CD4-positive, alpha-beta memory T cell (primary cell): ENCODE data around the gene TBC1D16. TPM values are rescaled to one million over a fixed set of nuclear protein-coding genes. Genes with fewer than 3 reads are reported as not detected.

Source experiments
- CTCF ChIA-PET: fragments of 350-600 bp; sonication (Branson Sonifier 250); formaldehyde crosslinking; loops from one replicate; lab custom pipeline; 2021; ENCODE audit warnings: inconsistent platforms; ENCODE audit not compliant: partially characterized antibody; lab: Charles Lee
- POLR2A ChIA-PET: fragments of 350-600 bp; sonication (Branson Sonifier 250); formaldehyde crosslinking; loops from one replicate; lab custom pipeline; 2021; ENCODE audit not compliant: partially characterized antibody; lab: Charles Lee
- DNase-seq, 5 donors: peaks; one replicate each; pipeline versions ENCODE4 v3.0.0 to v3.0.0-alpha.2; 2020 to 2022; ENCODE audit warnings: mixed read lengths in 1 of 5
- H3K27ac ChIP-seq: one replicate; pipeline ENCODE4 v1.7.0; 2013; ENCODE audit warnings: low read depth, low read length
- H3K27me3 ChIP-seq: 2 replicates; pipeline ENCODE4 v1.7.0; 2013; ENCODE audit warnings: mild to moderate bottlenecking, low read length, moderate library complexity; ENCODE audit not compliant: insufficient read depth
- H3K36me3 ChIP-seq: 2 replicates; pipeline ENCODE4 v1.7.0; 2013; ENCODE audit warnings: mild to moderate bottlenecking, low read length, moderate library complexity; ENCODE audit not compliant: insufficient read depth
- H3K4me1 ChIP-seq: 2 replicates; pipeline ENCODE4 v1.7.0; 2013; ENCODE audit warnings: mild to moderate bottlenecking, low read length, moderate library complexity; ENCODE audit not compliant: insufficient read depth
- H3K4me3 ChIP-seq, 2 donors: one replicate each; pipeline ENCODE4 v1.7.0; 2013; ENCODE audit warnings: low read length in 2 of 2, mild to moderate bottlenecking in 1 of 2
- H3K9me3 ChIP-seq, 2 donors: one replicate each; pipeline ENCODE4 v1.7.0; 2013; ENCODE audit warnings: low read length in 2 of 2, control low read depth in 1 of 2; ENCODE audit not compliant: control insufficient read depth in 1 of 2
- H3K27ac Mint-ChIP-seq, 7 donors: one replicate each; pipeline ENCODE4 v1.8.0; 2020 to 2021; ENCODE audit warnings: mixed read lengths in 7 of 7, mild to moderate bottlenecking in 6 of 7, inconsistent platforms in 3 of 7, moderate library complexity in 3 of 7
- H3K27me3 Mint-ChIP-seq, 2 donors: one replicate each; pipeline ENCODE4 v1.8.0; 2020 to 2021; ENCODE audit warnings: mixed read lengths in 2 of 2
- H3K36me3 Mint-ChIP-seq, 2 donors: one replicate each; pipeline ENCODE4 v1.8.0; 2020 to 2021; ENCODE audit warnings: mixed read lengths in 2 of 2, inconsistent platforms in 1 of 2, mild to moderate bottlenecking in 1 of 2
- H3K4me1 Mint-ChIP-seq, 4 donors: one replicate each; pipeline ENCODE4 v1.8.0; 2020 to 2021; ENCODE audit warnings: mixed read lengths in 4 of 4, mild to moderate bottlenecking in 1 of 4
- H3K4me3 Mint-ChIP-seq, 8 donors: one replicate each; pipeline ENCODE4 v1.8.0; 2020 to 2021; ENCODE audit warnings: mixed read lengths in 8 of 8, mild to moderate bottlenecking in 7 of 8, moderate library complexity in 6 of 8, inconsistent platforms in 3 of 8
- H3K9me3 Mint-ChIP-seq, 8 donors: one replicate each; pipeline ENCODE4 v1.8.0; 2020 to 2021; ENCODE audit warnings: mixed read lengths in 8 of 8, mild to moderate bottlenecking in 5 of 8, inconsistent platforms in 3 of 8, moderate library complexity in 1 of 8
- intact Hi-C: fragments of 100-400 bp; cut with micrococcal nuclease; formaldehyde crosslinking; loops from one replicate; pipeline ENCODE4 v1.15.1; 2023
- polyA plus RNA-seq, 2 donors: library from polyadenylated mRNA; unstranded; fragments of 300-500 nt; fragmentation: Illumina TruSeq; gene quantifications; one replicate each; pipeline ENCODE4 v1.2.3, GENCODE V29; 2021
- total RNA-seq, 2 experiments: library from RNA; stranded (reverse); gene quantifications; one replicate each; pipeline ENCODE4 v1.2.3, GENCODE V29; 2021

The TBC1D16 gene
- total and polyA plus RNA-seq, 4 experiments from 2014 or later: 1.2 to 1.8 (median 1.3) TPM; not detected in 1

- no peaks in the 10 kb centered on the region for H3K9me3 Mint-ChIP-seq
- H3K4me1 Mint-ChIP-seq: no peaks in the 10 kb centered on the region
- H3K36me3 ChIP-seq: no peaks in the 10 kb centered on the region
- CTCF ChIA-PET: no interaction called here
- peaks cover 5 to 8% of the 10 kb centered on the region in 2 donors for H3K27me3 Mint-ChIP-seq
- no peaks in the 10 kb centered on the region for H3K36me3 Mint-ChIP-seq
- H3K27ac ChIP-seq: no peak overlapping the region
- H3K4me3 Mint-ChIP-seq: no peak overlapping the region
- no peak for DNase-seq
- no peak overlapping the region for H3K4me3 ChIP-seq
- no peaks in the 10 kb centered on the region for H3K9me3 ChIP-seq
- intact Hi-C loops: no loop called here
- no peaks in the 10 kb centered on the region for H3K27me3 ChIP-seq
- H3K4me1 ChIP-seq: no peaks in the 10 kb centered on the region
- POLR2A ChIA-PET: no interaction called here
- no peak overlapping the region for H3K27ac Mint-ChIP-seq
These were observed 81.1 kb downstream of the TBC1D16 start for GRCh38 chr17:79954281-79955166.

- no peak overlapping the region for H3K4me3 Mint-ChIP-seq
- peaks cover 3 to 8% of the 10 kb centered on the region in 2 donors for H3K27me3 Mint-ChIP-seq
- DNase-seq: no peak
- no peaks in the 10 kb centered on the region for H3K36me3 Mint-ChIP-seq
- H3K4me3 ChIP-seq: no peak overlapping the region
- no peaks in the 10 kb centered on the region for H3K36me3 ChIP-seq
- H3K27ac ChIP-seq: no peak overlapping the region
- H3K27ac Mint-ChIP-seq: no peak overlapping the region
- CTCF ChIA-PET: no interaction called here
- no peaks in the 10 kb centered on the region for H3K4me1 ChIP-seq
- no peaks in the 10 kb centered on the region for H3K4me1 Mint-ChIP-seq
- intact Hi-C loops: no loop called here
- no peaks in the 10 kb centered on the region for H3K9me3 ChIP-seq
- H3K9me3 Mint-ChIP-seq: no peaks in the 10 kb centered on the region
- no peaks in the 10 kb centered on the region for H3K27me3 ChIP-seq
- POLR2A ChIA-PET: no interaction called here
These were observed 82.3 kb downstream of the TBC1D16 start for GRCh38 chr17:79953335-79953734.

GRCh38 chr17:79952901-79953300 lies 82.8 kb downstream of the TBC1D16 start:
- Mint-ChIP-seq H3K4me1 (no peaks in the 10 kb centered on the region), H3K4me3 (no peak overlapping the region), H3K9me3 (no peaks in the 10 kb centered on the region), H3K27ac (no peak overlapping the region), H3K36me3 (no peaks in the 10 kb centered on the region), H3K27me3 (peaks cover 3 to 8% of the 10 kb centered on the region in 2 donors)
- Histone ChIP-seq H3K4me3 (no peak overlapping the region), H3K27me3 (no peaks in the 10 kb centered on the region), H3K27ac (no peak overlapping the region), H3K36me3 (no peaks in the 10 kb centered on the region), H3K9me3 (no peaks in the 10 kb centered on the region), H3K4me1 (no peaks in the 10 kb centered on the region)
- intact Hi-C loops: no loop called here
- DNase-seq: no peak
- ChIA-PET CTCF (no interaction called here), POLR2A (no interaction called here)

- intact Hi-C loops: no loop called here
- Histone ChIP-seq H3K27me3 (no peaks in the 10 kb centered on the region), H3K36me3 (no peaks in the 10 kb centered on the region), H3K27ac (no peak overlapping the region), H3K4me3 (no peak overlapping the region), H3K4me1 (no peaks in the 10 kb centered on the region), H3K9me3 (no peaks in the 10 kb centered on the region)
- Mint-ChIP-seq H3K36me3 (no peaks in the 10 kb centered on the region), H3K4me1 (no peaks in the 10 kb centered on the region), H3K4me3 (no peak overlapping the region), H3K9me3 (no peaks in the 10 kb centered on the region), H3K27ac (no peak overlapping the region), H3K27me3 (peaks cover 3 to 6% of the 10 kb centered on the region in 2 donors)
- CTCF ChIA-PET: no interaction called here
- DNase-seq: no peak
- POLR2A ChIA-PET: no interaction called here
These were observed 83.3 kb downstream of the TBC1D16 start for GRCh38 chr17:79952265-79952877.

- Histone ChIP-seq H3K27ac (no peak overlapping the region), H3K36me3 (no peaks in the 10 kb centered on the region), H3K4me3 (no peak overlapping the region), H3K27me3 (no peaks in the 10 kb centered on the region), H3K4me1 (no peaks in the 10 kb centered on the region), H3K9me3 (no peaks in the 10 kb centered on the region)
- H3K9me3 Mint-ChIP-seq: no peaks in the 10 kb centered on the region
- ChIA-PET CTCF (interaction anchor here (1.5 kb wide), 1 partner anchor 24 kb away, joined by 3 read pairs; no protein-coding TSS in a partner anchor), POLR2A (no interaction called here)
- H3K36me3 Mint-ChIP-seq: no peaks in the 10 kb centered on the region
- DNase-seq: no peak
- no peak overlapping the region for H3K4me3 Mint-ChIP-seq
- no peaks in the 10 kb centered on the region for H3K4me1 Mint-ChIP-seq
- intact Hi-C loops: no loop called here
- no peaks in the 10 kb centered on the region for H3K27me3 Mint-ChIP-seq
- no peak overlapping the region for H3K27ac Mint-ChIP-seq
These were observed 84.1 kb downstream of the TBC1D16 start for GRCh38 chr17:79951361-79952264.

GRCh38 chr17:79950751-79951150 lies 84.9 kb downstream of the TBC1D16 start:
- DNase-seq: no peak
- no peak overlapping the region for H3K4me3 Mint-ChIP-seq
- H3K27me3 Mint-ChIP-seq: no peaks in the 10 kb centered on the region
- no peaks in the 10 kb centered on the region for H3K36me3 ChIP-seq
- CTCF ChIA-PET: interaction anchor here (1.5 kb wide), 1 partner anchor 24 kb away, joined by 3 read pairs; no protein-coding TSS in a partner anchor
- H3K4me1 Mint-ChIP-seq: no peaks in the 10 kb centered on the region
- no peak overlapping the region for H3K27ac Mint-ChIP-seq
- no peak overlapping the region for H3K27ac ChIP-seq
- no peaks in the 10 kb centered on the region for H3K27me3 ChIP-seq
- H3K36me3 Mint-ChIP-seq: no peaks in the 10 kb centered on the region
- H3K9me3 ChIP-seq: no peaks in the 10 kb centered on the region
- H3K9me3 Mint-ChIP-seq: no peaks in the 10 kb centered on the region
- H3K4me3 ChIP-seq: no peak overlapping the region
- POLR2A ChIA-PET: no interaction called here
- intact Hi-C loops: no loop called here
- H3K4me1 ChIP-seq: no peaks in the 10 kb centered on the region

GRCh38 chr17:79950306-79950705 lies 85.4 kb downstream of the TBC1D16 start:
- no peak overlapping the region for H3K4me3 ChIP-seq
- H3K27me3 ChIP-seq: no peaks in the 10 kb centered on the region
- H3K9me3 ChIP-seq: no peaks in the 10 kb centered on the region
- H3K27me3 Mint-ChIP-seq: no peaks in the 10 kb centered on the region
- no peaks in the 10 kb centered on the region for H3K36me3 Mint-ChIP-seq
- CTCF ChIA-PET: interaction anchor here (1.5 kb wide), 1 partner anchor 25 kb away, joined by 3 read pairs; no protein-coding TSS in a partner anchor
- no peak for DNase-seq
- no peak overlapping the region for H3K27ac ChIP-seq
- H3K4me1 ChIP-seq: no peaks in the 10 kb centered on the region
- no peaks in the 10 kb centered on the region for H3K9me3 Mint-ChIP-seq
- H3K36me3 ChIP-seq: no peaks in the 10 kb centered on the region
- intact Hi-C loops: no loop called here
- POLR2A ChIA-PET: no interaction called here
- no peak overlapping the region for H3K4me3 Mint-ChIP-seq
- no peak overlapping the region for H3K27ac Mint-ChIP-seq
- no peaks in the 10 kb centered on the region for H3K4me1 Mint-ChIP-seq
